GM19324 (cell line): ENCODE data around the gene ADAMTS12.
A peak's percentile ranks its signal among the peaks of the same experiment; 100 is the strongest.

Experiments used
- ATAC-seq: cut with Tn5 transposase; IDR thresholded peaks from one replicate; pipeline ENCODE4 v1.9.1; 2021; ENCODE audit warnings: mild to moderate bottlenecking, moderate library complexity; ENCODE audit not compliant: unreplicated experiment, low FRiP score

ADAMTS12 gene

DNA sequence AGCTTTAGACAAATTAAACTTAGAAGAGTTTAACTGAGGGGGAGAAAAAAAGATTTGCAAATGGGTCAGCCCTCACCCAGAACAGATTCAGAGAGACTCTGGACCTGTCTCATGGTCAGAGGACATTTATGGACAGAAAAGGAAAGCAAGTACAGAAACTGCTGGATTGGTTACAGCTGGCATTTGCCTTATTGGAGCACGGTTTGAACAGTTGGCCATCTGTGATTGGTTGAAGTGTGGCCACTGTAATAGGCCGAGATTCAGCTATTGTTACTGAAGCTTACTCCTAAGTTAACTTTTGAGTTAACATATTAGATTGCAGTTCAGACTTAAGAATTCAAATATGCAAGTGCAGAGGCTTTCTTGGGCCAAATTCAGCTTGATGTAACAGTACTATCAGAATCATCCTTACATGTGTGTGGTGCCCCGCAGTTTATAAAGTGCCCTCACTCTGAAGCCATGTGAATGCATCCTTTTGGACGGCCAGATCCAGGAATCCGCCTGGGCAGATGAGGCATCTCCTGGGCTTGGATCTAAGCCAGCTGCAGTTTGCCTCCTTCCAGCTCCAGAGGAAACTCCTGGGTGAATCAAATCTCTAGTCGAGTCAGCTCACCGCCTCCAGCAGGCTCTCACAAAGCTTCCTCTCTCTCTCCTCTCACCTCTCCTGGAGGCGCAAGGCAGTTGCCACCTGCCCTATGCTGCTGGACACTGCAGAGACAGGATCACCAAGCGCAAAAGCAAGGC lies 165.2 kb downstream of the ADAMTS12 start:
- ATAC-seq = no peak

DNA sequence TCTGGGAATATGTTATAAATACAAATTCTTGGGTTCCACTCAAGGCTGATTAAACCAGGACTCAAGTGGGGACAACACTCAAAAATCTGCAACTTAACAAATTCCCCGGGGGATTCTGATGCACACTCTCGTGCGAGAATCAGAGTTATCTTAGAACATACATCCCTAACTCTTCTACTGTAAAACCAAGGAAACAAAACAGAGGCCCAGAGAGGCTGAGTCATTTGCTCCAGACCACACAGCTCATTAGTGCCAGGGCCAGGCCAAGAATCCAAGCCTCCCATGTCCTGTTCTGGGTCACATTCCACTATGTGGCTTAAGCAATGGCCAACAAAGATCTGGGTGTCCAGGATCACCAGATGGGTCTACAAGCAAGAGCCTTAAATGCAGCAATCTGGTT lies 166.0 kb downstream of the ADAMTS12 start:
- ATAC-seq = no peak

DNA sequence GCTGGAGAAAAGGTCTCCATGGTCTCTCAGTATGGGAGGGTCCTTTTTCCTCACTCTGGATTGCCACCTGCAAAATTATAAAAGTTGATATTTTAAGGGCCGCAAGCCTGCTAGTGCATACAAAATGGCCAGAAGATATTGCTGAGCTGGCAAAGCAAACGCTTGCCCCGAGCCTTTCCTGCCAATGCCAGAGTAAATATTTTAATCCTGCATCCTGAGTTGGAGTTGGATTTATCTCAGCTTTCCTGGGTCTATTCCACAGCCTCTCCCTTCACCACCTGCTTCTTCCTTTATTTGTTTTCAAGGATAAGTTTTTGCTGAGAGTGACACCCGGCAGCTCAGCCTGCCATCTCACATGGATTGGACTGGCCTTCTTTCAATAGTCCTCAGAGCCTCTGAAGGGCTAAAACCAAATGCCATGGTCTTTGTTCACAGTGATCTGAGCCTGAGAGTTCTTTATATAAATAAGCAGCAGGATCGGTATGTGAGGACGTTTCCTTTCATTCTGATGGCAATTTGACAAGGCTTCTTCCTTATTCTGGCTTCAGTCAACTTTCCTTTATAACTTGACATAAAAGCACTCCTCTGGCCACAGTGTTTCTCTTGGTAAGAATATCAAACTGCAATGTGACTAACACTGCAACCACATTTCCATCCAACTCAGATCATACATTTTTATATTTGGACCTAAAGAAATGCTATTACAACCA lies 170.1 kb downstream of the ADAMTS12 start:
- no peak for ATAC-seq

DNA sequence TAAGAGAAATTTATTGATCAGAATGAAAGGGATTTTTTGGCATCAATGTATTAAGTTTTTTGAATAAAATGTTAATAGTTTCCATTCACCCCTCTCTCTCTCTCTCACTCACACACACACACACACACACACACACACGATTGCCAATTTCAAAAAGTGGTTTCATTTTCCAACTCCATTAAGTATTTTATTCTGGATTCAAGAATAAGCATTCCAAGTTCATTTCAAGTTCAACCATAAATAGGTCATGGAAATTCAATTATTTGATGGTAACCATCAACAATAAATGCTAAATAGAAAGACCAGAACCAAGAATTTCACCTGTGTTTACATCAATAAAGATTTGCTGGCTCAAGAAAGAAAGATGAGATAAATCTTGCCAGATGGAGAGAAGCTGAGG lies 171.6 kb downstream of the ADAMTS12 start:
- no peak for ATAC-seq

- no peak for ATAC-seq
Measured at GRCh38 chr5:33719769-33720168, 172.0 kb downstream of the ADAMTS12 start.

- ATAC-seq = no peak
Measured at GRCh38 chr5:33715661-33716060, 176.1 kb downstream of the ADAMTS12 start.

- ATAC-seq = no peak
Measured at GRCh38 chr5:33713136-33713765, 178.5 kb downstream of the ADAMTS12 start.

GRCh38 chr5:33712664-33713063 lies 179.1 kb downstream of the ADAMTS12 start:
- ATAC-seq = no peak

GRCh38 chr5:33711094-33711679 lies 180.6 kb downstream of the ADAMTS12 start:
- no peak for ATAC-seq

GRCh38 chr5:33702867-33703266 lies 188.9 kb downstream of the ADAMTS12 start:
- no peak for ATAC-seq

DNA sequence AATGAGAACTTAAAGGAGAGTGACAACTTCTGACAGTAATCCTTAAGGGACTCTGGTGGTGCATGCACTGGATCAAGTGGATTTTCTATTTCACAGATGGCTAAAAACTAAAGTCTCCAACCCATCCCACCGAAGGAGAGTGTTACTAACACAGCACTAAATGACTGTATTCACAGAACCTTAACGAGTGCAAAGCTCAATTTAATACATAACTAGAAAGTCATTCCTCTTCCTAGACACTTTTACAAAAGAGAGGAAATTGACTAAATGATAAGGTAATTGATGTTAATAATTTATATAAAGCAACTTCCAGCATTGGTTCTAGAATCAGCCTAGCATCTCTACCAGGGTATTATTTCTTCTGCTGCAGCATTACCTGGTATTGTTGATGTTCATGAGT lies 189.8 kb downstream of the ADAMTS12 start:
- ATAC-seq = no peak

GRCh38 chr5:33701251-33701650 lies 190.5 kb downstream of the ADAMTS12 start:
- ATAC-seq = no peak

DNA sequence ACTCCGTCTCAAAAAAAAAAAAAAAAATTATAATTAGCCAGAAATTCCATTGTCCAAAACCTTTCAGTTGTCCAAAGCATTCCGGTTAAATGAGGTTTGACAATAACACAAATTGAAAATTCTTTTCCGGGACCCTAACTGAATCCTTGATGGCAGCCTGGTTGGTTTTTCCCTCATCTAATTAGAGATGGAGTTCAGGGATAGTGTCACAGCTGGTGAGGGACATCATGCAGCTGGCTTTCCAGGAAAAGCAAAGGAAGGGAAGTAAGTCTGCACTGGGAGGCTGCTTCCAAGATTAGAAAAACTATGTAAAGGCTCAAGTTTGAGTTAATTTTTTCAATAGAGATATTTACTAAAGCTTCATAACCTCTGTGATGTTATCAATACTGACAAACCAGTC lies 195.4 kb downstream of the ADAMTS12 start:
- no peak for ATAC-seq

- no peak for ATAC-seq
Measured at GRCh38 chr5:33692980-33693379, 198.8 kb downstream of the ADAMTS12 start.

GRCh38 chr5:33691856-33692255 lies 199.9 kb downstream of the ADAMTS12 start:
- ATAC-seq = no peak

- no peak for ATAC-seq
Measured at GRCh38 chr5:33690374-33691135, 201.2 kb downstream of the ADAMTS12 start.

DNA sequence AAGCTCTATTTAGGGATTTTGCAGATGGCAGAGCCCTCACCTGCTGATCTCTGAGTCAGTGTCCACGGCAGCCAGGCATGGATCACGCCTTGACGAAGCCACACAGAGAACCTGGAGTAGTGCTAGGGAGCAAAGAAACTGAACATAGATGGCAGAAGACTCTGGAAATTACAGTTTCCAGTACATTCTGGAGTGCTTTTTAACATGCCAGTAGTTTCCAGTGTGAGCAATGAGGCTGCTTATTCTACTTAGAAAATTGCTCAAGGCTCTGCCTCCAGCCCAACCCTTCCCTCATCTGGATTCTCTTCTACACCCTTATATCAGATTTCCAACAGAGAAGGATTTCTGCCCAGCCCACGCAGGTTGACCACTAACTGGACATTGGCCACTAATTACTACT lies 203.3 kb downstream of the ADAMTS12 start:
- ATAC-seq = no peak

DNA sequence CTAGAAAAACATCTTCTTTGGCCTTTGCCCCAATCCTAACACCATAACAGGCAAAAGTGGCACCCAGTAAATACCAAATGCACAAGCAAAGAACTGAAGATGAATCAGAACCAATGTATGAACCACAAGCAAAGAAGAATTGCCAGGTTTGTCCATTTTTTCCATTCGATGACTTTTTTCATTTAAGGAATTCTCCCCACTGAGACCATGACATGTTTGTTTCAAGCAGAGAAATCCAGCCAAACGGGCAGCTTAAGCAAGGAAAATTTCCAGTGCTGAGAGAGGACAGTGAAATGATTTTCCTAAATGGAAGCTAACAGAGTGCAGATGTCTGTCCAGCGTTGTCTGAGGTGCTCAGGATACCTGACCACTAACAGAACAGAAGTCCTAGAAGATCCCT lies 203.7 kb downstream of the ADAMTS12 start:
- no peak for ATAC-seq

DNA sequence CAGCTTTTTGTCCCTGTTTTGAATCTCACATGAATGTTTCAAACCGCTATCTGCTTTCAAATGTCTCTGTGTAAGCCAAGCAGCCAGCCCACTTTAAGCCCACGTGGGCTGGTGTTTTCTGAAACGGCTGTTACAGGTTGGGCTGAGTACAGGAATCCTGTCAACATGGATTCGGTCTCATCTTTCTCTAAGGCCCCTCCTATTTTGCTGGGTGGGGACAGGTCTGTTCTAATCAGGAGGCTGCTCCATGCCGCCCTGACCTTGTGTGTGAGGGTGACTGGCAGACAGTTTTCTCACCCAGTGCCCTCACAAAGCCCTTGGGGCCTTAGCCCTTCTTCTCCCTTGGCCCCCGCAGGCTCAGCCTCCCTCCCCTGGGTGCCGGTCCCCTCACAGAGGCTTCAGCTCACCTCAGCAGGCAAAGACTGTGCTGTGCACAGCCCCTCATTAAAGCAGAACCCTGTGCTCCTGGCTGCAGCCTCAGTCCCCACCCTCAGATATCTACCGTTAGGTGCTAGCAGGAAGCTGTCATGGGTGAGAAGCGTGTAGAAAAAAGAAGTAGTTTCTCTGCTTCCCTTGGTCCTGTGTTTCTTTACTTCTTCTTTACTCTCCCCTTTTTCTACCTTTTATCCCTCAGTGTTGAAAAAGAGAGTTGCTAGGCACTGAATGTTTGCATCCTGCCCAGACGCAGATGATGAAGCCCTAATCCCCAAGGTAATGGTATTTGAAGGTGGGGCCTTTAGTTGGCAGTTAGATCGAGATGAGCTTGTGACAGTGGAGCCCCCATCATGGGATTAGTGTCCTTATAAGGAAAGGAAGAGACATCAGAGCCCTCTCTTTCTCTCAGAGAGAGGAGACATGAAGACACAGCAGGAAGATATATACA lies 205.7 kb downstream of the ADAMTS12 start:
- peak; percentile 57 for ATAC-seq
